Measurements from ENCODE around the gene AUTS2. TPM values are rescaled to one million over a fixed set of nuclear protein-coding genes. Genes with fewer than 3 reads are reported as not detected.
"Not testable (repeated sequence)": the region's sequence is repeated elsewhere in the genome, so short reads cannot be mapped to it uniquely, and the experiment has no call there.

Gene AUTS2
- total RNA-seq, 1 donor from 2014 or later = 40.0 TPM

DNA sequence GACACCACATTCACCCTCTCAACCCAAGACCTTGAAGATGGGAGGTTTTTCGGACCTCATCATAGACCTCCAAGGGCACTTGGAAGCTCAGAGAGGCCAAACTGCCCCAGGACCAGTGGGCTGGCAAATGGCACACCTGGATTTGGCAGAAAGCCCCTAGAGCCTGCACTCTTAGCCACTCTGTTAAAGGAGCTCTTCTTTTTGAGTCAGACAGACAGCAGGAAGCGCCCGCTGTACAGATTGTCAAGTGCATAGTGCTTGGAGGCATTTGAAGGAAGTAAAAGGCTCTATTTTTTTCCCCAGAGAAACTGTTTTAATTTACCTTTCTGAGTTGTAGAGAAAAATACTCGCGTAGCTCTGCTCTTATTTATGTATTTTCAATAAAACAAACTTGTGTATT, 1125.1 kb downstream of the AUTS2 start:
- no peak for DNase-seq

DNA sequence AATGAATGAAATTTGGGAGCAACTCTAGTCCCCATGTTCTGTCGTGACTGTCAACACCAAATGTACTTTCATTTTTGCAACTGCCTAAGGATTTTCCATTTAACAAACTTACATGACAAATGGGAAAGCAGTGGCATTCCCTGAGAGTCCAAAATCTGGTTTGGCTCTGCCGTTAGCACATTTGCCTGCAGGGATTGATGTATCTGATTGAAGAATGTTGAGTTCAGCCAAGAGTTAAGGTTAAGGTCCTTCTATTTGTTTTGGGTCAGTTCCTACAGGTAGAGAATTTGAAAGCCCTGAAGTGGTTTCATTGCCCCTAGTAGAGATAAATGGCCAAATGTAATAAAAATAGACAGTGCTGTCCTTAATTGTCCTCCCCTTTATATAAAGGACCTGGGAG, 1127.2 kb downstream of the AUTS2 start:
- DNase-seq = no peak

DNA sequence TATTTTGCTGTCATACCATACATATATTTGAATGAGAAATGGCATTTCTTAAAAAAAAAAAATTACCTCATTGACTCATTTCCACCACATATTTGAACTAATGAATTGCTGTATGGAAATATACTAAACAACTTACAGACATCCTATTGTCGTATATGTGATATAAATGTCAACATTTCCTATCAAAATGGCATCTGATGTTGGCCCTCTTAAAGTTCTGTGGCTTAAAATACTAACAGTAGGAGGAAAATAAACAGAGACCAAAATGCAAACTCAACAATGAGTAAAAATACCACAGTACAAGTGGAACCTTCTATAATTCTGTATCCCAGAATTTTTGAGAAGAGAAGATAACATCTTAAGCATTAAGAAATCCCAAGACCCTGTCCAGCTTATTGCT, 1128.0 kb downstream of the AUTS2 start:
- no peak for DNase-seq

GRCh38 chr7:70726951-70727378, 1128.7 kb downstream of the AUTS2 start:
- DNase-seq = no peak

DNA sequence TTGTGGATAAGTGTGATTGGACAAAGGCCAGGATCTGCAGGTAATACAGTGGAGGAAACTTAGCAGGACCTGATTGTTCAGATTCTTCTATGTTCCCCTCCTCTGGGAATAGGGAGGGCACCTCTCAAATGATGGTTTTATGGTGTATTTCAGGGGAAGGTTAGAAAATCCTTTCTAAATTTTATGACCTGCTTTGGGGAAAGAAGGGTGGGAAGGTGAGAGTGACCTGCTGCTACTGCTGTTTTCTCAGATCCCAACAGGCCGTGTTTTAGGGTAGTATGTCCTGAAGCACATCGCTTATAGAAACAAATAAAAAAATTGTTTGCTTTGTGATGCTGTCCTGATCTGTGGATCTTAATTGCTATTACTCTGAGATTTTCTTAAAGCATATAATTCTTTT, 1129.6 kb downstream of the AUTS2 start:
- DNase-seq = no peak

DNA sequence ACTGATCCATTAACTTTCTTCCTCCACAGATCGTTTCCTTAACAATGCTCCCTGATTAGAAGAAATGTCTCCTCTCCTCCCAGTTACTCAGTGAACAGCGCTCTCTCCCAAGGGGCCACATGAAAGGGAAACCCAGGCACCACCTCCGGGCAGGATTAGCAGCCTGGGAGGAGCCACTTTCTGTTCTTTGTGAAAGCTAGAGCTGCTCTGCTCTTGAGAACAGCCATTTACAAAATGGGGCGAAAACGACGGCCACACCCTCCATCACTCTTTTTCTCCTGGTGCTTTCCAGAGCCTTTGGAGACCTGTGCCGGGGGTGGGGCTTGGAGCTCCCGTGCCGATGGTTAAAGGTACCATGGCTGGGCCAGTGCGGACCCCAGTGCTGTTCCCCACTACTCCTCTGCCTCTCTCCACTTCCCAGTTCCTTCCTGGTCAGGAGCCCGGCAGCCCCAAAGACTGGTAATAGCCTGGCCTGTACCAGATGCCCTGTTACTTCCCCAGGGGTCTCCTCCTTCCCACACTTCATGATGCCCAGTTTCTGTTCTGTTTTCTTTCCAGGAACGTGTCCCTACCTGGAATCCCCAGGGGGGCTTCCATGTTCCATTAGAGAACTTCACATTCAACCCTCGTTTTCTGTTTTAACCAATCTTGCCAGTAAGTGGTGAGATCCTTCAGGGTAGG, 1130.7 kb downstream of the AUTS2 start:
- DNase-seq = peak; percentile 65

- DNase-seq = not testable (repeated sequence)
These were observed 1131.4 kb downstream of the AUTS2 start for GRCh38 chr7:70729553-70730157.

- no peak for DNase-seq
These were observed 1132.3 kb downstream of the AUTS2 start for GRCh38 chr7:70730451-70731110.

GRCh38 chr7:70733090-70733489, 1134.8 kb downstream of the AUTS2 start:
- no peak for DNase-seq

DNA sequence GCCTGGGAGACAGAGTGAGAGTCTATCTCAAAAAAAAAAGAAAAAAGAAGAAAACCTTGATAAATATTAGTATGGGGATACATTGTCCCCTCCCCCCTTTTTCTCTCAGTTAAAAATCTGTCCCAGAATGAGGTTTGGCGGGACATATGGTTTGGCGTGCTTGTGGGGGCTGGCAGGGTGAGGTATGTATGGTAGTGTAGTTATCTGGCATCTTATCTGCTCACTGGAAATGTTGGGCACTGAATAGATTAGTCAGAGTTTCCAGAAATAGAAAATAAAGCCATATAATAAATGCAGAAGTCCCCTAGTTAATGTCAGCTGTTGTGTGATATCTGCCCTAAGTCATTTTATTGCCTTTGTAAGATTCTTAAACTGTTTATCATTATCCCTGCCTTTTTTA, 1136.1 kb downstream of the AUTS2 start:
- DNase-seq = no peak

- DNase-seq = no peak
These were observed 1137.0 kb downstream of the AUTS2 start for GRCh38 chr7:70735313-70735712.

GRCh38 chr7:70736715-70737460, 1138.6 kb downstream of the AUTS2 start:
- no peak for DNase-seq

- peak; percentile 57 for DNase-seq
These were observed 1140.0 kb downstream of the AUTS2 start for GRCh38 chr7:70738151-70738885.

DNA sequence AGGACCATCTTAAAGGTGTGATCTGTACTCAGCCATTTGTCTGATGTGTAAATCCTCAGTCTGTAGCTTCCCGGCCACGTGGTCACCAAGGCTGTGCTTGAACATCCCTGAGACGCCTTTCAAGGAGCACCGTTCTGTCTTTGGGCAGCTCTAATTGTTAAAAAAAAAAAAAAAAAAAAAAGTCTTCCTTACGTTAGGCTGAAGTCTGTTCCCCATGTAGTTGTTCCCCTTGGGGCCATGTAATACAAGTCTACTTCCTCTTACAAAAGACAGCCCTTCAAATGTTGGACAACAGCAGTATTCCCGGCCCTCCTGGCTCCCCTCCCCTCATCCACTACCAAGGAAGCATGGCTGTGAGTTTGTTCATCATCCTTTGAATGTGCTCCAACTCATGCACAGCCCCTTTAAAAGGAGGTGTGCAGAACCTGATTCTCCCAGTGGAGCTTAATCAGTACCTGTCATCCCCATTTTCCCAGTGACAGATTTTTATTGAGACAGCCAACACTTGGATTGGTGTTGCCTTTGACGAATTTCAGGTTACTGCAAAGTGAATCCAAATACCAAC, 1141.5 kb downstream of the AUTS2 start:
- peak; percentile 68 for DNase-seq

GRCh38 chr7:70741666-70742065, 1143.4 kb downstream of the AUTS2 start:
- DNase-seq = no peak

DNA sequence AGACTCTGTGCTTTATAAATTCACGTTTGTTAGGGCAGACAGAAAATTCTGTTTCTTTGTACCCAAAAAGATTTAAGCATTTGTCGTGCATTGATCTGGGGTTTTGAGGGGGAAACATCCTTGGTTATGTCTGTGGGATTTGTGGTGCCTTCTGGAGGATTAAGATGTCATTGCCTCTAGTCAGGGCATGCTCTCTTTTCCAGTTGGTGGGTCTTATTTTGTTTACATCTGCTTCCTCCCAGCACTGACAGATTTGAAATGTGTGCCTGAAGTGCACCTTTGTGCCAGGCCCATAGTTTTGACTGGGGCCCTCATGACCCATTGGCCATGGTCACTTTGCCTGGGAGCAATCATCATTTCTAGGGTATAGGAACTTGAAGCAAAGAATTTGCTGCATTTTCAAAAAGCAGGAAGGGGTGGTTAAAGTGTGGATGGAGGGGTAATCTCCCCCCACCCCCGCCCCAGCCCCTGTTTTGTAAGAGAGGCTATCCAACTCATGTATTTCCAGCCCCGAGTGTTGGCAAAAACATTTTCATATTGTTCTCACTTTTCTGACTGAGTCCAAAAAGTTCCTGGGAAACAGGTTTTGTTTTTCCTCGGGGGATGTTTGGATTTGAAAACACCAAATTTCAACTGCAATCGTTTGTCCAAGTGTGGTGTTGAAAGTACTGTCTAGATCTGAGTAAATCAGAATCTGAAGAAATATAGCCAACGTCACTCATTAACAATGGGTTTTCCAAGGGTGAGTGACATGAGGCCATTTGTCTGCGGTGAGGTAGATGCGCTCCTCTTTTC, 1145.5 kb downstream of the AUTS2 start:
- peak; percentile 67 for DNase-seq

GRCh38 chr7:70744492-70744891, 1146.2 kb downstream of the AUTS2 start:
- no peak for DNase-seq

DNA sequence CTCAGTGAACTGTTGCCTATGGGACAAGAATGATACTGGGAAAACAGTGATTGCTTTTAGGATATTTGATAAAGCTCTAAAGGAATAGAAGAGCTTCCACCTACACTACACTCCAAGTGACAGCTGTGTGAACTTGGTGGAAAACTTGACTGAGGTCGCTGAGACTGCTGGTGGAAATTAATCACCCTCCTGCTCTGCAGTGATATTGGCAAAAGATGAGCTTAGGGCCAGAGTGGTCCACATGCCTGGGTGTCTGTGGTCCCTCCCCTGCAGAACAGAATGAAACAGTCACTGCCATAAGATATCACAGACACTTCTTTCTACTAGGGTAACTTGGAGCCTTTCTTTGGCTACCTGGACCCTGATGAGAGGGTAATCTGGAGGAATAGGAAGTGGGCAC, 1151.6 kb downstream of the AUTS2 start:
- no peak for DNase-seq

DNA sequence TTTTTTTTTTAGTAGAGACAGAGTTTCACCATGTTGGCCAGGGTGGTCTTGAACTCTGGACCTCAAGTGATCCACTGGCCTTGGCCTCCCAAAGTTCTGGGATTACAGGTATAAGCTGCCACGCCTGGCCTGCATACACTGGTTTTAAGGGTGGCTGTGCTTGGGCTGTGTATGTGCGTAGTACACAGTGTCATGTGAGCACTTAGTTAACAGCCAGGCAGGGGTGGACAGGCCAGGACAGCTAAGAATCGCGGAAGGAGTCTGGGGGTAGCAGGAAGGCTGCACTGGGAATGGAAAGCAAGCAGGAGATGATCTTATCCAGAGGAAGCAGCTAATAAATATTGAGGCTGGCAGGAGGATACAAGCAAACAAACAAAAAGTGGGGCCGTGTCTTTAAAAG, 1153.6 kb downstream of the AUTS2 start:
- DNase-seq = no peak

DNA sequence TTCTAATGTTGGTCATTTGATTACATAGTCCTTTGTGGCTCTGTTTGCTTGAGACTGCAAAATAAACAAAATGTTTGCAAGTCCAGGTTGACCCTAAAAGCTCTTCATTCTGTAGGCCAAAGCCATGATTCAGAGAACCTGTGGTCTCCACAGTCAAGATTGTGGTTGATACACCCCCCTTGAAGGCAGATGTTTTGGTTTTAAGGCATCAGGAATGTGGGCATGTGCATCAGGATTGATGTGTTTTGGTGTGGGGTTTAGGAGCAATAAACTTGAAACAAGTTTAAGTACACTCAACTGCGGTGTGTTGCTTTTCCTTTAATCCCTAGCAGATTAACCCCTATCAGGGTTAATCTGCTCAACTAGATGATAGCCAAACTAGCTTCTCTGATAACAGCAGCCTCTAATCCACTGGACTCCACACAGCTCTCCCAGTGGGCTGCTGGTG, 1154.5 kb downstream of the AUTS2 start:
- DNase-seq = no peak

DNA sequence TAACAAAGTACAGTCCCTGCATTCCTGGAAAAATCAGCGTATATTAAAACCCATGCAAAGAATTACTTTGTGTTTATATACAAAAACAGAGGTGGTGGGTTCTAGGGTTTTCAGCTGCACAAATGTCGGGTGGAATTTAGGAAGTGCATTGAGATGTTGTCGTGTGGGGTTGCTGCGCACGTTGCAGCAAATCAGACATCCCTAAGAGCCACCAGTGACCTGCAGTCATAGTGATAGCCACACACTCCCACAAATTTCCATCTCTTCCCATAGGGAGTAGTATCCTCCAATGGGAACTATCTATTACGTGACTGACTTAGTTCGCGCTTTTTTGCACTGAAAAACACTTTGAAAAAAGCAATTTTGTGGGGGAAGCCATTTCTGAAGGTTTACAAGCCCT, 1158.5 kb downstream of the AUTS2 start:
- DNase-seq = no peak

All from tongue (tissue), 2 donors.